ENCODE measurements around the gene SMYD4.

DNA sequence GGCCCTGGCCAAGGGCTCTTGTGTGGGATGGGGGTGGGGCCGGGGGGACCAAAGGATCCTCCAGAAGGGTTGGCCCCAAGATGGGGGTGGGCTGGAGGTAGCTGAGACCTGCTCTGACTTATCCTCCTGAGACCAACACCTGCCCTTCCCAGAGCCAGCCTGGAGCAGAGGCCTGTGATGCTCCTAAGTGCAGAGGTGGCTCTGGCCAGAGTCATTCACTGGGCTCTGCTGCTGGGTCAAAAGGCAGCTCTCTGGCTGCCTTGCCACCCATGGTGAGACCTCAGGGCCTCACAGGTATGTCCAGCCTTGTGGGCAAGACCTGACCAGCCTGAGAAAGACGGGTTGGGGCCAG is 86.6 kb downstream of the SMYD4 start:
- TF ChIP-seq, protein P1, sequence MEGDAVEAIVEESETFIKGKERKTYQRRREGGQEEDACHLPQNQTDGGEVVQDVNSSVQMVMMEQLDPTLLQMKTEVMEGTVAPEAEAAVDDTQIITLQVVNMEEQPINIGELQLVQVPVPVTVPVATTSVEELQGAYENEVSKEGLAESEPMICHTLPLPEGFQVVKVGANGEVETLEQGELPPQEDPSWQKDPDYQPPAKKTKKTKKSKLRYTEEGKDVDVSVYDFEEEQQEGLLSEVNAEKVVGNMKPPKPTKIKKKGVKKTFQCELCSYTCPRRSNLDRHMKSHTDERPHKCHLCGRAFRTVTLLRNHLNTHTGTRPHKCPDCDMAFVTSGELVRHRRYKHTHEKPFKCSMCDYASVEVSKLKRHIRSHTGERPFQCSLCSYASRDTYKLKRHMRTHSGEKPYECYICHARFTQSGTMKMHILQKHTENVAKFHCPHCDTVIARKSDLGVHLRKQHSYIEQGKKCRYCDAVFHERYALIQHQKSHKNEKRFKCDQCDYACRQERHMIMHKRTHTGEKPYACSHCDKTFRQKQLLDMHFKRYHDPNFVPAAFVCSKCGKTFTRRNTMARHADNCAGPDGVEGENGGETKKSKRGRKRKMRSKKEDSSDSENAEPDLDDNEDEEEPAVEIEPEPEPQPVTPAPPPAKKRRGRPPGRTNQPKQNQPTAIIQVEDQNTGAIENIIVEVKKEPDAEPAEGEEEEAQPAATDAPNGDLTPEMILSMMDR (IDR thresholded peaks at IDR 0.05; ENCODE audit: low read depth, low read length, poor library complexity, severe bottlenecking): no peak
- TF ChIP-seq EZH2phosphoT487 (IDR thresholded peaks at IDR 0.05; ENCODE audit: borderline replicate concordance, low read length): no peak

Data from DOHH2 (cell line).